HL-60 (cell line): ENCODE data around the gene SLC52A1.
"Not testable (repeated sequence)": the region's sequence is repeated elsewhere in the genome, so short reads cannot be mapped to it uniquely, and the experiment has no call there.

ENCODE experiments used
- GABPA ChIP-seq: IDR thresholded peaks from 2 replicates; pipeline ENCODE4 v1.6.1; 2012; ENCODE audit warnings: low read depth
- POLR2AphosphoS5 ChIP-seq: IDR thresholded peaks from 2 replicates; pipeline ENCODE4 v1.6.1; 2012; ENCODE audit warnings: low read depth
- TF ChIP-seq, protein P1 (sequence below): IDR thresholded peaks from one replicate; pipeline ENCODE4 v1.5.1; 2011; ENCODE audit warnings: low read length, control low read depth, inconsistent platforms; ENCODE audit not compliant: insufficient read depth
- TF ChIP-seq, protein P2 (sequence below): IDR thresholded peaks from 2 replicates; pipeline ENCODE4 v1.6.1; 2012; ENCODE audit warnings: low read depth; ENCODE audit not compliant: insufficient replicate concordance

GRCh38 chr17:5077275-5077674, 42.0 kb upstream of the SLC52A1 start:
- TF ChIP-seq, protein P1, sequence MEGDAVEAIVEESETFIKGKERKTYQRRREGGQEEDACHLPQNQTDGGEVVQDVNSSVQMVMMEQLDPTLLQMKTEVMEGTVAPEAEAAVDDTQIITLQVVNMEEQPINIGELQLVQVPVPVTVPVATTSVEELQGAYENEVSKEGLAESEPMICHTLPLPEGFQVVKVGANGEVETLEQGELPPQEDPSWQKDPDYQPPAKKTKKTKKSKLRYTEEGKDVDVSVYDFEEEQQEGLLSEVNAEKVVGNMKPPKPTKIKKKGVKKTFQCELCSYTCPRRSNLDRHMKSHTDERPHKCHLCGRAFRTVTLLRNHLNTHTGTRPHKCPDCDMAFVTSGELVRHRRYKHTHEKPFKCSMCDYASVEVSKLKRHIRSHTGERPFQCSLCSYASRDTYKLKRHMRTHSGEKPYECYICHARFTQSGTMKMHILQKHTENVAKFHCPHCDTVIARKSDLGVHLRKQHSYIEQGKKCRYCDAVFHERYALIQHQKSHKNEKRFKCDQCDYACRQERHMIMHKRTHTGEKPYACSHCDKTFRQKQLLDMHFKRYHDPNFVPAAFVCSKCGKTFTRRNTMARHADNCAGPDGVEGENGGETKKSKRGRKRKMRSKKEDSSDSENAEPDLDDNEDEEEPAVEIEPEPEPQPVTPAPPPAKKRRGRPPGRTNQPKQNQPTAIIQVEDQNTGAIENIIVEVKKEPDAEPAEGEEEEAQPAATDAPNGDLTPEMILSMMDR, result not testable (repeated sequence)
- TF ChIP-seq POLR2AphosphoS5, GABPA: not testable (repeated sequence)
- TF ChIP-seq, protein P2, sequence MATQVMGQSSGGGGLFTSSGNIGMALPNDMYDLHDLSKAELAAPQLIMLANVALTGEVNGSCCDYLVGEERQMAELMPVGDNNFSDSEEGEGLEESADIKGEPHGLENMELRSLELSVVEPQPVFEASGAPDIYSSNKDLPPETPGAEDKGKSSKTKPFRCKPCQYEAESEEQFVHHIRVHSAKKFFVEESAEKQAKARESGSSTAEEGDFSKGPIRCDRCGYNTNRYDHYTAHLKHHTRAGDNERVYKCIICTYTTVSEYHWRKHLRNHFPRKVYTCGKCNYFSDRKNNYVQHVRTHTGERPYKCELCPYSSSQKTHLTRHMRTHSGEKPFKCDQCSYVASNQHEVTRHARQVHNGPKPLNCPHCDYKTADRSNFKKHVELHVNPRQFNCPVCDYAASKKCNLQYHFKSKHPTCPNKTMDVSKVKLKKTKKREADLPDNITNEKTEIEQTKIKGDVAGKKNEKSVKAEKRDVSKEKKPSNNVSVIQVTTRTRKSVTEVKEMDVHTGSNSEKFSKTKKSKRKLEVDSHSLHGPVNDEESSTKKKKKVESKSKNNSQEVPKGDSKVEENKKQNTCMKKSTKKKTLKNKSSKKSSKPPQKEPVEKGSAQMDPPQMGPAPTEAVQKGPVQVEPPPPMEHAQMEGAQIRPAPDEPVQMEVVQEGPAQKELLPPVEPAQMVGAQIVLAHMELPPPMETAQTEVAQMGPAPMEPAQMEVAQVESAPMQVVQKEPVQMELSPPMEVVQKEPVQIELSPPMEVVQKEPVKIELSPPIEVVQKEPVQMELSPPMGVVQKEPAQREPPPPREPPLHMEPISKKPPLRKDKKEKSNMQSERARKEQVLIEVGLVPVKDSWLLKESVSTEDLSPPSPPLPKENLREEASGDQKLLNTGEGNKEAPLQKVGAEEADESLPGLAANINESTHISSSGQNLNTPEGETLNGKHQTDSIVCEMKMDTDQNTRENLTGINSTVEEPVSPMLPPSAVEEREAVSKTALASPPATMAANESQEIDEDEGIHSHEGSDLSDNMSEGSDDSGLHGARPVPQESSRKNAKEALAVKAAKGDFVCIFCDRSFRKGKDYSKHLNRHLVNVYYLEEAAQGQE, result not testable (repeated sequence)
